Stimulated activated CD8-positive, alpha-beta memory T cell treated with anti-CD3 and anti-CD28 coated beads, Interleukin-15, amount 100 ng/mL, for 24 hours (primary cell): ENCODE results near the gene DHX32.

ENCODE experiments used
- DNase-seq: peaks from one replicate; pipeline ENCODE4 v3.0.0-alpha.2; 2020; ENCODE audit warnings: low read depth

The DHX32 gene

DNA sequence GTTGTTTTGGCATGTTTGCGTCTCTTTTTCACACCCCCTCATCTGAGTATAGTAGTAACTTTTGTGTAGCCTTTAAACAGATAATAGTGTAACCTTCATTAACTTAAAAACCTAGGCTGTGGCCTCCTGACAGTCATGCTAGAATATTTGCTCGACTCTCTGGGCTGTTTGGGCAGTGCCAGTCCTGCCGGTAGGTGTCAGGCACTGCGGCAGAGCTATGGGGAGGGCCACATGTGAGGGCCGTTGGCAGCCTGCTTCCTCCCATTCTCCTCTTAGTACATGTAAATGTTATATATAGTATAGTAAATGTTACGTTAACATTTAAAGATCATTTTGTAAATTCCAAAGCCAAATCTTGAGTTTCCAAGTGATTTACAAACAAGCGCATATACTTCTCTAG is 31.6 kb downstream of the DHX32 start:
- DNase-seq = no peak

DNA sequence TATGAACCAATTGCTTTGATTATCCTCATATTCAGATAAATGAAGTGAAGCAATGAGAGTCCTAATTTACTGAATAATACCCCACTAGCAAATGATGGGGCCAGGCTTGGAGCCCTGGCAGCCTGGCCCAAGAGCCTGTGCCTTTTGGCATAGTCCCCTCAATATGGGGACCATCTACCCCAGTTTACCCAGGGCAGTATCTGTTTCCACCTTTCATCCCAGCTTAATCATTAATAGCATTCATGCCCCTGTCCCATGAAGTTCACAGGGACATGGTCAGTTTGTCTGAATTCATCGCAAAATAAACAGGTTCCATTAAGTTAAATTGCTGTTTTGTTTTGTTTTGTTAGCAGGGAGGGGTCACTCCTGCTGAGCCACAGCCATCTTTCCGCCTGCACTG is 32.2 kb downstream of the DHX32 start:
- DNase-seq = no peak

DNA sequence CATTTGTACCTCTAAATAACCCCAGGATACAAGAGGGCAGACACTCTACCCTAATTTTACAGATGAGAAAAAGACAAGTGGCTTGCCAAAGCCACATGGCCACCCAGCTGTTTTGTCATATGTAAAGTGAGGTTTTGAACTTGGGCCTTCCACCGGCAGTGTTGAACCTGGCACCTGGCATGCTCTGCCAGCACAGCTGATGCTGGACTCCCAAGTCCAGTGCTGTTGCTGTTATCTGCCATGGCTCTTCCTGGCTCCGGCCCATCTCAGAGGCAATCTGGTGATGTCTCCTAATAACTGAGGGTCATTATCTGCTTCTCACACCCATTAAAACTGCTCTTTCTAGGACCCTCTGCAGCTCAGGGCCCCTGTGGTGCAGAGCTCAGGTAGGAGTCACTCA is 32.7 kb downstream of the DHX32 start:
- DNase-seq = no peak

DNA sequence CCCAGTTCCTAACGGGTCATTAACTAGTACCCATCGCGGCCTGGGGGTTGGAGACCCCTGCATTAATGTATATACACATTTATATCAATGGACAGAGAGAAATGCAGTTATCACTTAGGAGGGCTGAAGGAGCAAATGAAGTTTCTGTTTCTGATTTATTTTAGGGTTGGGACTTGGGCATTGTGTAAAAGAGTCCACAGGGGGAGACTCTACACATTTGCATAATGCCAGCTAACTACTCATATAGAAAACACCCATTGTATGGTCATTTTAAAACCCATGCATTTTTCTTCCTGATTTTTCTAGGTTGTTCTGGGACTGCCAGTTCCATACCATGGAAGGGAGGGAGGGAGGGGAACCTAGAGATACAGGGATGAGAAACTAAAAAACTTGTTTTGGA is 34.2 kb downstream of the DHX32 start:
- DNase-seq = no peak

DNA sequence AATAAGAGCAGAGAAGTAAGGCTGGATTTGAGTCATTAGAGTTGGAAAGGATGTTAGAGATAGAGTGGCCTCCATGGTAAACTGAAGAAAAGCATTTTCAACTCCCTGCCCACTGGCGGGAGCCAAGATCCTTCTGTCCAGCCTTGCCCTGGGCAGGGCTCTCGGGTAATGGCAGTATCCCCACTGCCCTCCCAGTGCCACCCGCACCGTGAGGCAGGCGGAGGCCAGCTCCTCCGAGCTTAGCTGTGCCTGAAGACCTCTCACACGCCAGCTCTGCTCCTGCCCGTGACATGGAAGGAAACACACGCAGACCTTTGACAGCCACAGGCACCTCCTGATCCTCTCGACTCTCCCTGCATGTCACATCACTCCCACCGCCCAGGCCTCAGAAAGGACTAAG is 35.5 kb downstream of the DHX32 start:
- no peak for DNase-seq

DNA sequence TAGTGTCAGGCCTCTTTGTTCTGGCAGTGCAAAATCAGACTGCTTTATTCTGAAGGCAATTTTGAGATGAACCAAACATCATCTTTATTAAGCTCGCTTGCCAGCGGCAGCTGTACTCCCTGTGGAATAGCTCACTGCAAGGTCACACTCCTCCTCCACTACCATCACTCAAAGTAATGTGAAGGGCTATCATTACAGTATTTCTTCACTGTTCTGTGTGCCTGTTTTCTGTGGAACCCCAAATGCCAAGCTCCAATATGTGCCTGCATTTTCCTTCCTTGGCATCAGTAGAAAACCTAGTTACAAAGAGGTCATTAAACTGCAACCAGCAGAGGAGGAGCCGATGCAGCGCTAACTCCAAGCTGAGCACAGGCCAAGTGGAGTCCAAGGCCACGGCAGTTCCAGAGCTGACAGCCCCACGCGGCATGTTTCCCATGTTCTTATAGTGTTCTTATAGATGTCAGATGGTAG is 36.3 kb downstream of the DHX32 start:
- no peak for DNase-seq

DNA sequence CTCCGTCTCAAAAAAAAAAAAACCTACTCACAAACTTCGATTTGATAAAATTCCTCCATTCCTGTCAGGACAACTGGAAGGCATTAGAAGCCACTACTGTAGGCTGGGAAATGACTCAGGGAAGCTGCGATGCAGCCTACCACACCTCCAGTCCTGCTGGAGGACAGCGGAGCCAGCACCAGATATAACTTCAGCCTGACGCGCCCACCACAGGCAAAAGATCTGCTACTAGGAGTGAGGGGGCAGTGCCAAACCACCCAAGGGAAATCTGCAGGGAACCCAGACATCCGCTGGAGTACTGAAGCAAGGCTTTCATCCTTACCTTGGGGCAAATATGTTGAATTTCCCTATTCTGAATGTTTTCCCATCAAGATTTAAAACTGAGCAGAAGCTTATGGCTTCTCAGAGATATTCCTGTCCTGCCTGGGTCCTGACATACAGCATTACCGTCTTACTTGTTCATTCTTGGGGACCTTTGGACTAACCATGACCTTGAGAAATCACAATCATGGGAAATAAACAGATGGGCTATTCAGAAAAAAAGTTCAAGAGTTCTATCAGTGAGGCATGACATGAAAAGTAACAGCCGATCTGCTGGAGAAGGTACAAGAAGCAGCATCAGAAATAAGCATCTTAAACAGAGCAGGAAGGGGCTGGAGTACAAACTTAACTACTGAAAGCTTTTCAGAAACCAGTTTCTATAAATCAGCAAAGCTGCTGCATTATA is 37.3 kb downstream of the DHX32 start:
- no peak for DNase-seq

DNA sequence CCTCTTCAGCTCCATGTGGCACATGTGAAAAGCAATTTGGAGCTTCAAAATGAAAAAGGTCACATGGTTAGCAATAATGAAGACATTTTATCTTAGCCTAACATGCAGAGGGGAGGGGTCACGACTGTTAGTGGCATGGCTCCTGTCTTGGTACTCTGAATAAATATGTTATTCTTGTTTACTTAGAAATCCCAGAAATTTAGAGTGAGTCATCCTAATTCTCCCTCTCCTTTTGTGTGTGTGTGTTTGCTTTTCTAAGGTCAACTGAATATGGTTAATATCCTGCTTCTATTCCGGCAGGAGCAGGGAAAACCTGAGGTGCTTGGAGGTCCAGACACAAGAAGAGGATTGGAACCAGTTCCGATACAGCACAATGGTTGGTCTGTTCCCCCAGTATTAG is 40.1 kb downstream of the DHX32 start:
- DNase-seq = no peak

DNA sequence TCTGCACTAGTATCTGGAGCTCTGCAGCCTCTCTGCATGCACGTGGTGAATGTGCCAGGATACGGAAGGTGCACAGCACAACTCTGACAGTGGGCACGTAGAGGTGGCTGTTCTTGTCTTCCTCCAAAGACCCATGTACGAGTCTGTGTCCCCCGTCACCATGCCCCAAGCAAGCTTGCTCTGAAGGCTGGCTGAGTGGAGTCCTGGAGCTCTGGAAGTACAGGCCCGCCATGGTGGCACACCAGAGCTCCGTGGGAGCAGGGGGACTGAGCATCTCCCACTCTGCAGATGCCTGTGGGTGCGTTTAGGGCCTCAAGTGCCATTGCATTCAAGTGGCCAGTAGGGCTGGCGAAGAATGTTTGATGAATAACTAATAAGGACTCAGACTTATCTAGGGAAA is 40.7 kb downstream of the DHX32 start:
- no peak for DNase-seq

DNA sequence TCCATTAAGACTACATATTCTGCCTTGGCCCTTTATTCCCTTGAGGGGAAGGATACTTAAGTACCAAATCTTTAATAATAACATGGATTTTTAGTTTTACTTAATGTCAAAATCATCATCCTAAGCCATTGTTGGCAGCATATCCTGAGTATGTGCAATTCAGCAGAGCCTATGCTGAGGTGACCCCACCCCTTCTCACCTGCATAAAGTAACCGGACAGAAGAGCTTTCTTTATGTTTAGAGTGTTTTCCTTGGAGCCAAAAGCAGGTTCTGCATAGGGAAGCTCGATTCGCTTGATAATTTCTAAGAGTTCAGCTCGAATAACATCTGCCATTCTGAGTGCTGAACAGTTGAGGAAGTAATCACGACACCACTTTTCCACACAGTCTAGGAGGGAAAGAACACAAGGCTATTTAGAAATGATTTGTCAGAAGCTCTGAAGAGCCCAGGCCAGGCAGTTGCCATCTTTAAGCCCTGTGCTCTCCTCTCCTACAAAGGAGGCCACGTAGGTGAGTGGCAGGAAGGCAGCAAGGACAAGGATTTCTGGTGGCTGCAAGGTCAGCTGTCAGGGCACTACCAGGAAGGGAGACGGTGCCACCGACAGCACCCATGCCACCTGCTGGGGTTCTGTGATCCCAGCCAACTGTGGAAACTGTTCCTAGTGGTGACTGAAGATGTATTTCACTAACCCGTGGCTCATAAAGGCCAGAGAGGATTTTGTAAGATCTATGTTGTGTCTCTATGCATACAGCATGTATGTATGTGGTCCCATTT is 42.1 kb downstream of the DHX32 start:
- DNase-seq = no peak

DNA sequence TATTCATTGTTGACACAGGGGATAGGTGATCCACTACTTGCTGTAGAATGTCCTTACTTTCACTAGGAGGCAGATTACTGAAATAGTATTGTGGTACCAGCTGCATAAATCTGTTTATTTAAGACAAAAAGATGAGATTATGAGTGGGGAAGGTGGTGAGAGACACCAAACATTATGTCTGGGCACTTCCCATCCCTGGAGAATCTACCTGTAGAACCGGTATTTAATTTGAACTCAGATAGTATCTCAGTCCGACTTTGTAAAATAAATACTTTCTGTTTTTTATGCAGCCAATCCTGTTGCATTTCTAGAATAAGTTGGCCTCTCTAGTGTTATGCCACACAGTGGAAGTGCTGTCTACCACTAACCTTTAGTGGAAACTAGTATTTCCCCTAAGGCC is 44.3 kb downstream of the DHX32 start:
- DNase-seq = no peak

DNA sequence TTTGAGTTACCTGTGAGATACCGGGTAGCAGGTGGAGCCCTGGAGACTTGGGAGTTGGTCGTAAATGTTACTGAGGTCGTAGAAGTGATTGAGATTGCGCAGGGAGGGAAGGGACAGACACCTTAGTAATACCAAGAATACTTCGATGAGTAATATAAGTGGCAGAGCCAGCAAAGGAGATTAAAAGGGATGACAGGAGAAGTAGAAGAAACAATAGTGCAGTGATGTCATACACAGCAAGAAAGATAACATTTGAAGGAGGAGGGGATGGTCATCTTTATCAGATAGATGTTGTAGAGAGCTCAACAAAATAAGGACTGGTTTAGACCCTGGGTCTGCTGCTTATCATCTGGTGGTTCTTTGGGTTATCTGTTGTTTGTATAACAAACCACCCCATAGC is 52.8 kb downstream of the DHX32 start:
- DNase-seq = no peak

DNA sequence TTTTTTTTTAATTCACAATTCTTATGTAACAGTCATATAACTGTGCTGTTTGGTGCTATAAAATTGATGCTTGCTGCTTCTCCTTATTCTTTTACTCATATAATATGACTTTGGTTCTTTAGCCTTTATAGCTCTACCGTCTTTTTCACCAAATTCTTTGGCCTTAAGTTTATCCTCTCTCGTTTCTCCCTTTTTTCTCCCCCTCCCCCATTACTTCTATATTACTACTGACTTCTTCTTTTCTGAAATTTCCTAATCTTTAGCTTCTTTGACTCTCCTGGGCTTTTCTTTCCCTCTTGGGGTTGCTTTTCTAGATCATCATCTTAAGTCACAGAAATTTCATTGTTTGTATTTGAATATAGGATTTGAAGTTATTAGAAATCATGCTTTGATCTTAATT is 54.0 kb downstream of the DHX32 start:
- no peak for DNase-seq

DNA sequence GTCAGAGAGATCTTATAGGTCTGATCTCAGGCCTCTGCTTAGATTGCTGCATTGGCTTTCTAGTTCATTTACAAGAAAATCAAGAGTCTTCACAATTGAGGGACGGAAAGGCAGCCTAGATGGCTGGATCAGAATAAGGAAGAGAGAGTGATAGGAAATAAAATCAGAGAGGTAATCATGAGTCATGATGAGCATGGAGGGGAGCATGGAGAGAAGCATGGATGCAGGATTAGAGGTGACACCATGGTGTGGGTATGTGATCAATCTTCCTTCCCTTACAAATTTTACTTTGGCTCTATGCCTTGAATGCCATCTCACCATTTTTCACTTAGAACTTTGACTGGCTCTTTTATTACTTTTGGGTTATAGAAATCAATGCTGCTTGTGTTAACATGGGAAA is 56.4 kb downstream of the DHX32 start:
- no peak for DNase-seq

DNA sequence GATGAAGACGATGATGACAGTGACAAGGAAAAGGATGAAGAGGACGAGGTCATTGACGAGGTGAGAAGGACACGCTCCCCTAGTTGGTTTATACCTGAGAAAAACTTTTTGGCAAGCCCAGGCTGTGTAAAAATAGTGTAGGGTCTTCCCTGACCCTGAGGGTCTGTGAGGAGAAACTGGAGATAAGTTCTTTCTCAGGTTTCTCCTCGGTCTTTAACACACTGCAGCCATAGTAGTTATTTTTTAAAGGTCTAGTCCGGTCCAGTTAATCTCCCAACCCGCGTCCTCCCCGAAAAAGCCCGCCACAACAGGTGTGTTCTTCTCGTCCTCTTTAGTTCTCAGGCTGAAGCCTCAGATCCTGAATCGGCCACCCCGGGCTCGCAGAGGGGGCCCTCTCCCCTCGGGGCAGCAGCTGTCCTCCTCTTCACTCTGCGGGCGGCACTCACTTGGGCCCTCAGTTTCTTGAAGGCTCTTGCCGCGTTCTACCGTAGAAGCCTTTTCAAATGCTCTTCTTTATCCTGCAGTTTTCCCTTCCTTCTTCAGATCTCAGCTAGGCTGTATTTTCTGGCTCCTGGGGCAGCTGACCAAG is 57.3 kb downstream of the DHX32 start:
- no peak for DNase-seq

DNA sequence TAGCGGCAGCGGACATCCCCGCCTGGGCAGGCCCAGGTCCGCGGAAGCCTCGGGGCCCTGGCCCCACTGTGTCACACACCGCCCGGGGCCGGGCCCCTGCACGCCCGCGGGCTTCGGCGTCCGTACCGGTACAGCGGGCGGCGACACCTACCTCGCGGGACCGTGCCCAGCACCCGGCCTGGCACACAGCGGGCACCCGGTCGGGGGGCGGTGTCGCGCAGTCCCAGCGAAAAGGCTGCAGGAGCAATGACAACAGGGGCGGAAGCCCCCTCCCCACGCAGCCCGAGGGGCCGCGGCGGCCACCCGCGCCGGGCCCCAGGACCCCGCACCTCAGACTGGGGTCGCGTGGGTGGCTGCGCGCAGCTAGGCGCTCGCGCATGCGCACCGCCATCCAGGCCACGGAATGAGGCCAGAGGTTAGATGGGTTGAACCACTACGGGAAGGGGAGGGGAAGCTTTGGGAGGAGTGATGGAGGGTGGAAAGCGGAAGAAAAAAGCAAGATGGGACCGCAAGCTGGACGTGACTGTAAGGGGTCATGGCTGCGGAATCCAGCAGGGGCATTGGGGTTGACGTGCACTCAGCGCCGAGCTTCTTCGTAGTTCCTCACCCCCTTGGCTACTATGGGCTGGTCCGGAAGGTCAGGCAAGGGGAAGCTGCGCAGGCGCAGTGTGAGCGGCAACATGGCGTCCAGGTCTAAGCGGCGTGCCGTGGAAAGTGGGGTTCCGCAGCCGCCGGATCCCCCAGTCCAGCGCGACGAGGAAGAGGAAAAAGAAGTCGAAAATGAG is 58.0 kb downstream of the DHX32 start, which contains the start of the genes BCCIP and UROS:
Gene BCCIP (plus strand): TSS at position 669 of the 785 bp plus-strand sequence. CDS start 12 bp downstream, at position 681.
Gene UROS (minus strand): TSS at position 381 of the 785 bp plus-strand sequence. CDS start 6,759 bp downstream, outside the sequence.
- DNase-seq = peak; percentile 77

DNA sequence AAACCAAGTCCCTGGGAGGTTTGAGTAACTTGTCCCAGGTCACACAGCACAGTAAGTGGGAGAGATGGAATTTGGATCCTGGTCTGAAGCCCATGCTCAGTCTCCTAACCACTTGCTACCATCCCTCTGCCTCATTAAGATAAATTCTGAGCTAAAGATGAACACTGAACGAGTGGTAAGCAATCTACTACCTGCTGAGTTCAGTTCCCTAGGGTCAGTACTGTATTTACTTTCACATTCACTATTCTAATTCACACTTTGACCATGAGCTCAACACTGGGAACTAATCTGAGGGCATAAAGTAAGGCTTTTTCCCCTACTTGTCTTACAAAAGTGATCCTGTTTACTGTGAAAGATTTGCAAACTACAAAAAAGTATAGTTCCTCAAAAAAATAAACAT is 60.4 kb downstream of the DHX32 start:
- no peak for DNase-seq

DNA sequence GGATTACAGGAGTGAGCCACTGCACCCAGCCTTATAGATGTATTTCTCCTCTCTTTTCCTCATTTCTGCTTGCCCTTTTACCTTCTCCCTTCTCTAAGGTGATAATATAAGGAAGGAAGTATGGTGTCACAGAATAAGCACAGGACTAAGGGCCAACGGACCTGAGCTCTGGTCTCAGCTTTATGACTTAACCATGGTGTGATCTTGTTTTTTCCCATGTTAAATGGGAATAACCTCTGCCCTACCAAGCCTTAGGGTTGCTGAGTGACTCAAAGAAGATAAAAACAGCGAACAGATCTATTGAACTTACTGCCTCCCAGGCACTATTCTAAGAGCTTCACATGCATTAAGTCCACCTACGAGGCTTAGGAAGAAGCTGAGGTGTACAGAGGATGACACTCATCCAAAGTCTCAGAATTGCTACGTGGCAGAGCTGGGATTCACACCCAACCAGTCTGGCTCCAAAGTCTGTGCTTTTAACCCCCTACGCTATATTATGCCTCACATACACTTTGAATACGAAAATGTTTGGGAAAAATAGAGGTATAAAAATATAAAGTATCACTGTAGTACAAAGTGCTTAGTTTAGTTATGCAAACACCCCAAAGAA is 63.6 kb downstream of the DHX32 start:
- DNase-seq = no peak

DNA sequence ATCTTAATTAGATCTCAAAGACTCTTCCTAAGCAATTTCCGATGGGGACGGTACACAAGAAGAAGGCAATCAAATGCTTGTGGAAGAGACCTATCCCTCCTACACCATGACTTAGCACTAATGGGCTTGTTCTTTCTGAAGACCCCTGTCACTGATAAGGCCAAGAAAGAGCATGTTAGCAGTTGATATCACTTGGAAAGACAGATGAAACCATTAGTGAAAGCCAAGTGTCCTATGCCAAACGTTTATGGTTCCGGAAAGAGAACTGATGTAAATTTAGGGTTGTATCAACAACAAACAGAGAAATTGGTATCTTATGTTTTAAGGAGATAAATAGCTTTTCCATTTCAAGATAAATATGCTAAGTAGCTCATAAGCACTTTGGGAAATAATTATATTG is 64.5 kb downstream of the DHX32 start:
- no peak for DNase-seq

DNA sequence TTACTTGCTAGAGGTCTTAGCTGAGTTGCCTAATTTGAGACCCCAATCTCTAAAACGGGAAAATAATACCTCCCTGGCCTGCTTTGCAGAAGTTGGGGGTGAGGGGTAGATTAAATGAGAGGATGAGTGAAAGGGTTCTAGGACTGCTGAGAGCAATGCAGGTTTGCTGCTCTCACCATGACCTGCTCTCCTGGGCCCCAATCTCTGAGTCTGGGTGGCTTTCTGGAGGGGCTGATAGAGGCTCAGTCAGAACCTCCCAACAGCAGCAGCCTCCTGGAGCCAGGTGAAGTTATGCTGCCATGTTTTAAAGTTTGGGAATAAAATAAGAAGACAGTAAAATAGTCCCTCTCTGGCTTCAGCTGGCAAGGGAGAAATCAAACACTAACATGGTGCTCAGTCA is 65.3 kb downstream of the DHX32 start:
- no peak for DNase-seq

DNA sequence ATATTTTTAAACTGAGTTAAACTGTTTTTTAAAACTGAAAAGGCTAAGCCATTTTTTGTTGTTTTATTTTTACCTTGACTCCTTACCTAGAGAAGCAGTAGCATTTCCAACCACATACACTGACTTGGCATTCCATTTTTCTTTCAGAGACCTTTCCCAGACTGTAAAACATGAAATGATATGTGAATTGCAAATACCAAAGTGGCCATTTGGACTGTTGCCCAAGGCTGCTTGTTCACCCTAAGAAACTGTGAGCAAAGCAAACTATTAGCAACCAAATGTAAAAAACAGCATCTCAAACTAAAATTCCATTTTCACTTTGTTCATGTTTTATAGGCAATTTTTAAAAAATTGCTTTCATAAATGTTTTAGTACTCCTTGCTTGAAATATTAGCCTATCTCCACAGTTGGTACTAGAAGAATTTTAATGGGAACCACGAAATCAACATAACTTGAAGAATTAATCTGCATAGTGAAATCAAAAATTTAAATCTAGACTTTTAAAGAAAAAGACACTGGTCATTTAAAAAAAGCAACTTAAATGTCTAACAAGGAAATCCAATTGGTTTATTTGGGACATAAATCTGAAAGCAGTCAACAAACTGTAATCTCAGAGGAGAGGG is 68.9 kb downstream of the DHX32 start:
- no peak for DNase-seq
